Stomach (tissue), 4 donors: ENCODE measurements around the gene MCCD1.
"Not testable (repeated sequence)": the region's sequence is repeated elsewhere in the genome, so short reads cannot be mapped to it uniquely, and the experiment has no call there.

Experiments used
- EP300 ChIP-seq: sonication (generic); formaldehyde crosslinking; IDR thresholded peaks from one replicate; pipeline ENCODE4 v1.6.1; 2017; ENCODE audit warnings: antibody characterized with exemption
- POLR2A ChIP-seq, 4 donors: fragments of 450-650 bp; IDR thresholded peaks; one replicate each; pipeline ENCODE4 v1.6.1; 2016; ENCODE audit warnings: antibody characterized with exemption in 4 of 4, control low read depth in 2 of 4, mild to moderate bottlenecking in 1 of 4, moderate library complexity in 1 of 4
- POLR2AphosphoS5 ChIP-seq, 3 donors: sonication (generic); formaldehyde crosslinking; IDR thresholded peaks; one replicate each; pipeline ENCODE4 v1.6.1; 2016; ENCODE audit warnings: antibody characterized with exemption in 3 of 3
- TF ChIP-seq, protein P1 (sequence below), 7 experiments: fragments of 450-650 bp in 4 of 7; fragments of 200-600 bp in 3 of 7; sonication (generic) in 3 of 7; IDR thresholded peaks; one replicate each; pipeline ENCODE4 v1.5.1; 2016 to 2019; ENCODE audit warnings: antibody characterized with exemption in 7 of 7, control low read depth in 2 of 7, mild to moderate bottlenecking in 1 of 7

- TF ChIP-seq POLR2AphosphoS5 (IDR thresholded peaks at IDR 0.05); POLR2A (IDR thresholded peaks at IDR 0.05); EP300: not testable (repeated sequence)
- TF ChIP-seq, protein P1, sequence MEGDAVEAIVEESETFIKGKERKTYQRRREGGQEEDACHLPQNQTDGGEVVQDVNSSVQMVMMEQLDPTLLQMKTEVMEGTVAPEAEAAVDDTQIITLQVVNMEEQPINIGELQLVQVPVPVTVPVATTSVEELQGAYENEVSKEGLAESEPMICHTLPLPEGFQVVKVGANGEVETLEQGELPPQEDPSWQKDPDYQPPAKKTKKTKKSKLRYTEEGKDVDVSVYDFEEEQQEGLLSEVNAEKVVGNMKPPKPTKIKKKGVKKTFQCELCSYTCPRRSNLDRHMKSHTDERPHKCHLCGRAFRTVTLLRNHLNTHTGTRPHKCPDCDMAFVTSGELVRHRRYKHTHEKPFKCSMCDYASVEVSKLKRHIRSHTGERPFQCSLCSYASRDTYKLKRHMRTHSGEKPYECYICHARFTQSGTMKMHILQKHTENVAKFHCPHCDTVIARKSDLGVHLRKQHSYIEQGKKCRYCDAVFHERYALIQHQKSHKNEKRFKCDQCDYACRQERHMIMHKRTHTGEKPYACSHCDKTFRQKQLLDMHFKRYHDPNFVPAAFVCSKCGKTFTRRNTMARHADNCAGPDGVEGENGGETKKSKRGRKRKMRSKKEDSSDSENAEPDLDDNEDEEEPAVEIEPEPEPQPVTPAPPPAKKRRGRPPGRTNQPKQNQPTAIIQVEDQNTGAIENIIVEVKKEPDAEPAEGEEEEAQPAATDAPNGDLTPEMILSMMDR (IDR thresholded peaks at IDR 0.05) = not testable (repeated sequence)
These were observed 31.9 kb upstream of the MCCD1 start for GRCh38 chr6:31496826-31497225.
